22Rv1 (cell line): ENCODE data around the gene WDR33.

Experiments used
- H3K27ac ChIP-seq: fragments of 450-650 bp; 2 replicates; pipeline ENCODE4 v1.5.1; 2017
- ZFX ChIP-seq: fragments of 450-650 bp; IDR thresholded peaks from 2 replicates; pipeline ENCODE4 v1.6.1; 2017; ENCODE audit warnings: antibody characterized with exemption, borderline replicate concordance
- TF ChIP-seq, protein P1 (sequence below): fragments of 450-650 bp; IDR thresholded peaks from 2 replicates; pipeline ENCODE4 v1.5.1; 2017; ENCODE audit warnings: mild to moderate bottlenecking

WDR33 gene

DNA sequence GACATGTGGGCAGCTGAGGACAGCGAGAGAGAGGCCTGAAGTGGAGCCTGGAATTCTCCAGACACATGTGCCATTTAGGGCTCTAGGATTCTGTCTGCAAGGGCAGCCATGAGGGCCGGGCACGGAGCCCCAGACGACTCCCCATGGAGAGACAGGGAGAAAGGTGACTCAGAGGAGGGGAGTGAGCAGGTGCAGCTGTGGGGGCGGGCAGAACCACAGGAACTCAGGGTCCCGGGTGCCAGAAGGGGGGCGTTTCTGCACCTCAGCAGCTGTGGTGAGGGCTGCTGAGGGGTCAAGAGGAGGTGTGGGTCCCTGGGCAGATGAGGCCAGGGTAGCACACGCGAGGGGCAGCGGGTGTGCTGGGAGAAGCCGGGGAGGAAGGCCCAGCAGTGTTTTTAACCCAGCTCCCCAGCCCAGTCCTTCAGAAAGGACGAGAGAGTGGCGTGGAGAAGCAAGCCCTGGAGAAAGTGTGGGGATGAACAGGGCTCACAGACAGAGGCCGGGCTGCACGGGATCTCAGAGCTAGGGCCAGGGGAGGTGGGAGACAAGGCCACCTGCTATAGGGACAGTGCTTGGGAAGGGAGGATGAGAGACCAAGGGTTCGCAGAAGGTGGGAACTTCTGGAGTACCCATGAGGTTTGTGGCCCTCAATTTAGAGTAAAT, 157.4 kb downstream of the WDR33 start:
- H3K27ac ChIP-seq = no peak overlapping the region
- TF ChIP-seq, protein P1, sequence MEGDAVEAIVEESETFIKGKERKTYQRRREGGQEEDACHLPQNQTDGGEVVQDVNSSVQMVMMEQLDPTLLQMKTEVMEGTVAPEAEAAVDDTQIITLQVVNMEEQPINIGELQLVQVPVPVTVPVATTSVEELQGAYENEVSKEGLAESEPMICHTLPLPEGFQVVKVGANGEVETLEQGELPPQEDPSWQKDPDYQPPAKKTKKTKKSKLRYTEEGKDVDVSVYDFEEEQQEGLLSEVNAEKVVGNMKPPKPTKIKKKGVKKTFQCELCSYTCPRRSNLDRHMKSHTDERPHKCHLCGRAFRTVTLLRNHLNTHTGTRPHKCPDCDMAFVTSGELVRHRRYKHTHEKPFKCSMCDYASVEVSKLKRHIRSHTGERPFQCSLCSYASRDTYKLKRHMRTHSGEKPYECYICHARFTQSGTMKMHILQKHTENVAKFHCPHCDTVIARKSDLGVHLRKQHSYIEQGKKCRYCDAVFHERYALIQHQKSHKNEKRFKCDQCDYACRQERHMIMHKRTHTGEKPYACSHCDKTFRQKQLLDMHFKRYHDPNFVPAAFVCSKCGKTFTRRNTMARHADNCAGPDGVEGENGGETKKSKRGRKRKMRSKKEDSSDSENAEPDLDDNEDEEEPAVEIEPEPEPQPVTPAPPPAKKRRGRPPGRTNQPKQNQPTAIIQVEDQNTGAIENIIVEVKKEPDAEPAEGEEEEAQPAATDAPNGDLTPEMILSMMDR = no peak
- no peak for TF ChIP-seq ZFX

DNA sequence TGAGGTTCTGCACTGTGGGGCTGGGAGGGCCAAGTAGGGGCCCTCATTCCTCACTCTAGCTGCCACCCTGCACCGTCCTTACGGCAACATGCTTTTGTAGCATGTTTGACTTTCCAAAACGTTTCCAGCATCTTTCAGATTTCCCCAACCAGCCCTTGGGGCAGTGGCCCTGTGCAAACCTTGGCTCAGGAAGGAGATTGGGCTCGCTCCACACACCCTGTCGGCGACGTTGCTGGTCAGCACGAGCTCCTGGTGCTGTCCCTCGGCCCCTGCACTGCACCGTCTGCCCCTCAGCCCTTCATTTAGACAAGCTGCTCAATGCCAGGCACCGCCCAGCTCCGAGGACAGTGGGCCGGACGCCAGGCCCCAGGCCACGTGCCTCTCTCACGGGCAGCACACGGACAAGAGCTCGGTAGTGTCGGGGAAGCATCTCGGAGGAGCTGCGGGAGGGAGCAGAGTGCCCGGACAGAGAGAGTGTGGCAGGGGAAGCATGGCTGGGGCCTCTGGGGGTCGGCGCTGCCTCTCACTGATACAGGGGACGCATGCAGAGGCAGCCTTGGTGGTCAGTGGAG, 158.1 kb downstream of the WDR33 start:
- TF ChIP-seq ZFX = no peak
- TF ChIP-seq, protein P1 = no peak

DNA sequence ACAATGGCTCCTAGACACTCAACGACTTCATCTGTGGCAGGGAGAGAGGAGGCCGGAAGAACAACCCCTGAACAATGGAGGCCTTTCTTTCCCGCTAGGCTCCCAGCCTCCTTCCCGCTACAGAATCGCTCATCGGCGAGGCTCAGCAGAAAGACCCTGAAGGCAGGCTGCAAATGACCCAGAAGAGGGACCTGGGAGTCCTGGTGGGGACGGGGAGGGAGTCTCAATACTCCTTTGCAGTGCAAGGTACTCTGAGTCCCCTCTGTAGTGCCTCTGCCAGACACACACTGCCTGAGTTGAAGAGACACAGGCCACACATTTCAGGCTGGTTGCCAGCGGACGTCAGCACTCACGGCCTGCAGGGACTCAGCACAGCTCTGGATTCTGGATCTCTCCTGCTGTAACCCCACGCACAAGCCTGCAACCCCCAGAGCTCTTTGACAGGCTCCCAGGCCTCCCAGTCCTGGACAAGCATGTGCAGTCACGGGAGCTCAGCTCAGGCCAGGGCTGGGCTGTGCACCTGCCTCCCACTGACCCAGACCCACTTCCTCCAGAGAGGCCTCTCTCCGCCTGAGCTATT, 158.9 kb downstream of the WDR33 start:
- TF ChIP-seq, protein P1 = no peak
- TF ChIP-seq ZFX = no peak
- no peak overlapping the region for H3K27ac ChIP-seq

More for the DNA sequence above, 158.1 kb downstream of the WDR33 start:
- H3K27ac ChIP-seq = no peak overlapping the region

DNA sequence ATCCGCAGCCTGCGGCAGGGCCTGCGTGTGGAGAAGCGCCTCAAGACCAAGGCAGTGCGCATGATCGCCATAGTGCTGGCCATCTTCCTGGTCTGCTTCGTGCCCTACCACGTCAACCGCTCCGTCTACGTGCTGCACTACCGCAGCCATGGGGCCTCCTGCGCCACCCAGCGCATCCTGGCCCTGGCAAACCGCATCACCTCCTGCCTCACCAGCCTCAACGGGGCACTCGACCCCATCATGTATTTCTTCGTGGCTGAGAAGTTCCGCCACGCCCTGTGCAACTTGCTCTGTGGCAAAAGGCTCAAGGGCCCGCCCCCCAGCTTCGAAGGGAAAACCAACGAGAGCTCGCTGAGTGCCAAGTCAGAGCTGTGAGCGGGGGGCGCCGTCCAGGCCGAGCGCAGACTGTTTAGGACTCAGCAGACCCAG, 159.6 kb downstream of the WDR33 start:
- TF ChIP-seq ZFX = no peak
- TF ChIP-seq, protein P1 = no peak

More for the DNA sequence above, 159.6 kb downstream of the WDR33 start:
- H3K27ac ChIP-seq = no peak overlapping the region
